Sigmoid colon (tissue), 7 donors: ENCODE measurements around the gene GRIN1. TPM values are rescaled to one million over a fixed set of nuclear protein-coding genes. Genes with fewer than 3 reads are reported as not detected.

Experiments used
- DNase-seq: peaks from one replicate; pipeline ENCODE4 v3.0.0-alpha.2; 2019
- H3K27ac ChIP-seq, 4 donors: fragments of 200-600 bp; sonication (generic); one replicate each; pipeline ENCODE4 v1.5.1; 2016 to 2019; ENCODE audit warnings: mild to moderate bottlenecking in 1 of 4
- H3K27me3 ChIP-seq, 3 donors: fragments of 200-600 bp; sonication (generic); one replicate each; pipeline ENCODE4 v1.5.1; 2019; ENCODE audit warnings: mild to moderate bottlenecking in 1 of 3
- H3K36me3 ChIP-seq, 4 donors: fragments of 200-600 bp; sonication (generic); one replicate each; pipeline ENCODE4 v1.5.1; 2016 to 2019
- H3K4me1 ChIP-seq, 4 donors: fragments of 200-600 bp; sonication (generic); one replicate each; pipeline ENCODE4 v1.5.1; 2017 to 2019
- H3K4me3 ChIP-seq, 4 donors: fragments of 200-600 bp; sonication (generic); one replicate each; pipeline ENCODE4 v1.5.1; 2017 to 2019; ENCODE audit warnings: mild to moderate bottlenecking in 2 of 4, moderate library complexity in 1 of 4
- H3K9me3 ChIP-seq, 4 donors: fragments of 200-600 bp in 3 of 4; sonication (generic) in 3 of 4; one replicate each; pipeline versions ENCODE4 v1.5.1 to v1.6.1; 2013 to 2019
- CTCF ChIP-seq, 4 experiments: fragments of 450-650 bp in 3 of 4; fragments of 200-600 bp in 1 of 4; IDR thresholded peaks; one replicate each; pipeline ENCODE4 v1.5.1; 2016 to 2019; ENCODE audit warnings: antibody characterized with exemption in 4 of 4, mild to moderate bottlenecking in 3 of 4, moderate library complexity in 2 of 4
- EP300 ChIP-seq, 4 donors: sonication (generic); formaldehyde crosslinking; IDR thresholded peaks; one replicate each; pipeline ENCODE4 v1.6.1; 2017; ENCODE audit warnings: antibody characterized with exemption in 4 of 4
- POLR2A ChIP-seq, 2 donors: fragments of 450-650 bp; IDR thresholded peaks; one replicate each; pipeline ENCODE4 v1.6.1; 2016; ENCODE audit warnings: antibody characterized with exemption in 2 of 2, mild to moderate bottlenecking in 2 of 2, moderate library complexity in 2 of 2
- POLR2AphosphoS5 ChIP-seq, 4 donors: sonication (generic); formaldehyde crosslinking; IDR thresholded peaks; one replicate each; pipeline ENCODE4 v1.6.1; 2017; ENCODE audit warnings: antibody characterized with exemption in 4 of 4
- WGBS, 2 donors: extraction: QIAGEN DNeasy Blood & Tissue Kit; methylation state at CpG; one replicate each; pipeline ENCODE4 v1.1.7; 2013; 5-methylcytosine and 5-hydroxymethylcytosine counted together
- intact Hi-C: fragments of 100-400 bp; cut with DNase I; formaldehyde crosslinking; loops from one replicate; pipeline ENCODE4 v1.15.1; 2023
- polyA plus RNA-seq, 3 donors: library from polyadenylated mRNA; stranded (reverse); fragments of 200-250 nt; gene quantifications; one replicate each; pipeline ENCODE4 v1.2.3, GENCODE V29; 2013
- total RNA-seq, 4 donors: library from RNA; depleted of rRNA; stranded (reverse); fragments of >200 nt; gene quantifications; one replicate each; pipeline ENCODE4 v1.1.0, GENCODE V29; 2016
- donor health status: healthy with polysubstance abuse.
- donor health status: Bipolar disorder and iron deficiency.
- donor health status: healthy.

The GRIN1 gene
- total and polyA plus RNA-seq, 7 donors: 0.16 to 1.1 (median 0.41) TPM; not detected in 2

GRCh38 chr9:137147091-137147792, 8.3 kb downstream of the GRIN1 start:
- peaks cover 0 to 5% (median 0%) of the 10 kb centered on the region in 4 donors for H3K4me1 ChIP-seq
- H3K4me3 ChIP-seq: no peak overlapping the region
- WGBS, 2 donors: 65 to 83% methylated on average over 26 of the region's 26 CpGs
- intact Hi-C loops: no loop called here
- no peaks in the 10 kb centered on the region for H3K36me3 ChIP-seq
- TF ChIP-seq CTCF (IDR thresholded peaks at IDR 0.05): no peak
- TF ChIP-seq POLR2A (IDR thresholded peaks at IDR 0.05): no peak
- no peak for TF ChIP-seq POLR2AphosphoS5 (IDR thresholded peaks at IDR 0.05)
- no peak for TF ChIP-seq EP300 (IDR thresholded peaks at IDR 0.05)
- H3K27ac ChIP-seq: no peak overlapping the region
- peaks cover 3 to 74% (median 52%) of the 10 kb centered on the region in 3 donors for H3K27me3 ChIP-seq
- H3K9me3 ChIP-seq: no peaks in the 10 kb centered on the region
- no peak for DNase-seq

GRCh38 chr9:137147793-137148160, 8.8 kb downstream of the GRIN1 start:
- intact Hi-C loops: no loop called here
- peaks cover 0 to 5% (median 0%) of the 10 kb centered on the region in 4 donors for H3K4me1 ChIP-seq
- H3K9me3 ChIP-seq: no peaks in the 10 kb centered on the region
- H3K27me3 ChIP-seq: peaks cover 3 to 68% (median 47%) of the 10 kb centered on the region in 3 donors
- H3K27ac ChIP-seq: no peak overlapping the region
- TF ChIP-seq EP300 (IDR thresholded peaks at IDR 0.05) (no peak), POLR2A (IDR thresholded peaks at IDR 0.05) (no peak), POLR2AphosphoS5 (IDR thresholded peaks at IDR 0.05) (no peak), CTCF (IDR thresholded peaks at IDR 0.05) (no peak)
- 22 to 32% methylated on average over 24 of the region's 24 CpGs for WGBS, 2 donors
- H3K4me3 ChIP-seq: no peak overlapping the region
- no peaks in the 10 kb centered on the region for H3K36me3 ChIP-seq
- no peak for DNase-seq

GRCh38 chr9:137148242-137148641, 9.3 kb downstream of the GRIN1 start:
- DNase-seq: no peak
- TF ChIP-seq POLR2AphosphoS5 (IDR thresholded peaks at IDR 0.05): no peak
- no peak for TF ChIP-seq EP300 (IDR thresholded peaks at IDR 0.05)
- TF ChIP-seq POLR2A (IDR thresholded peaks at IDR 0.05): no peak
- TF ChIP-seq CTCF (IDR thresholded peaks at IDR 0.05): no peak
- 74 to 76% methylated on average over 27 of the region's 27 CpGs for WGBS, 2 donors
- intact Hi-C loops: no loop called here
- H3K27me3 ChIP-seq: peaks cover 3 to 64% (median 42%) of the 10 kb centered on the region in 3 donors
- no peaks in the 10 kb centered on the region for H3K9me3 ChIP-seq
- no peak overlapping the region for H3K4me3 ChIP-seq
- H3K36me3 ChIP-seq: no peaks in the 10 kb centered on the region
- peaks cover 0 to 5% (median 0%) of the 10 kb centered on the region in 4 donors for H3K4me1 ChIP-seq
- H3K27ac ChIP-seq: no peak overlapping the region

- intact Hi-C loops: no loop called here
- no peaks in the 10 kb centered on the region for H3K36me3 ChIP-seq
- peaks cover 3 to 59% (median 38%) of the 10 kb centered on the region in 3 donors for H3K27me3 ChIP-seq
- TF ChIP-seq CTCF (IDR thresholded peaks at IDR 0.05) (no peak), EP300 (IDR thresholded peaks at IDR 0.05) (no peak), POLR2A (IDR thresholded peaks at IDR 0.05) (no peak), POLR2AphosphoS5 (IDR thresholded peaks at IDR 0.05) (no peak)
- H3K27ac ChIP-seq: no peak overlapping the region
- H3K4me3 ChIP-seq: no peak overlapping the region
- no peaks in the 10 kb centered on the region for H3K9me3 ChIP-seq
- peaks cover 0 to 5% (median 0%) of the 10 kb centered on the region in 4 donors for H3K4me1 ChIP-seq
- no peak for DNase-seq
- WGBS, 2 donors: 86 to 87% methylated on average over 19 of the region's 19 CpGs
Observed at GRCh38 chr9:137148661-137149060, 9.7 kb downstream of the GRIN1 start.
